K562 (cell line): Measurements from ENCODE around the gene CCDC144A. TPM values are rescaled to one million over a fixed set of nuclear protein-coding genes. Genes with fewer than 3 reads are reported as not detected.

Experiments
- ETV6 ChIP-seq, 3 experiments: fragments of 150-350 bp in 1 of 3; sonication (generic) in 1 of 3; formaldehyde crosslinking in 1 of 3; IDR thresholded peaks; 2 replicates each; pipeline versions ENCODE4 v1.6.1 to v1.8.0; 2014 to 2022; ENCODE audit warnings: borderline replicate concordance in 2 of 3, low read depth in 2 of 3, antibody characterized with exemption in 1 of 3, low read length in 1 of 3, mild to moderate bottlenecking in 1 of 3, missing genetic modification reagents in 1 of 3
- FOXK1 ChIP-seq: sonication (generic); formaldehyde crosslinking; IDR thresholded peaks from 2 replicates; pipeline ENCODE4 v1.8.0; 2022; ENCODE audit warnings: missing genetic modification reagents, mild to moderate bottlenecking, borderline replicate concordance
- FOXO4 ChIP-seq: fragments of 450-650 bp; formaldehyde crosslinking; IDR thresholded peaks from 2 replicates; pipeline ENCODE4 v1.4.0; 2020; ENCODE audit warnings: mild to moderate bottlenecking, moderate library complexity
- HMG20A ChIP-seq: fragments of 450-650 bp; formaldehyde crosslinking; conservative IDR thresholded peaks from 2 replicates; pipeline ENCODE4 v1.4.0; 2020; ENCODE audit warnings: mild to moderate bottlenecking, mixed read lengths
- KDM2B ChIP-seq: fragments of 250-450 bp; sonication (Bioruptor Pico); IDR thresholded peaks from 2 replicates; pipeline ENCODE4 v1.8.0; 2021; ENCODE audit warnings: mild to moderate bottlenecking, moderate library complexity
- KLF10 ChIP-seq: fragments of 250-450 bp; sonication (Bioruptor Pico); IDR thresholded peaks from 2 replicates; pipeline ENCODE4 v1.6.1; 2021; ENCODE audit warnings: matching md5 sums
- MAFK ChIP-seq: IDR thresholded peaks from 2 replicates; pipeline ENCODE4 v1.6.1; 2011; ENCODE audit warnings: low read length, improper control_type of control experiment
- NONO ChIP-seq, 2 experiments: fragments of 200-400 bp in 1 of 2; fragments of 450-650 bp in 1 of 2; formaldehyde crosslinking in 1 of 2; IDR thresholded peaks; 2 replicates each; pipeline ENCODE4 v1.6.1; 2017; ENCODE audit warnings: low read depth in 2 of 2, mild to moderate bottlenecking in 2 of 2, moderate library complexity in 2 of 2, low read length in 1 of 2
- POLR2H ChIP-seq: IDR thresholded peaks from 2 replicates; pipeline ENCODE4 v1.6.1; 2016; ENCODE audit warnings: missing genetic modification characterization, low read depth, mild to moderate bottlenecking, control low read depth, missing compliant biosample characterization, moderate library complexity
- TEAD1 ChIP-seq, 2 experiments: fragments of 450-650 bp in 1 of 2; sonication (generic) in 1 of 2; formaldehyde crosslinking; IDR thresholded peaks; 2 replicates each; pipeline versions ENCODE4 v1.4.0 to v1.8.0; 2020 to 2022; ENCODE audit warnings: mild to moderate bottlenecking in 2 of 2, missing genetic modification reagents in 1 of 2
- ZNF384 ChIP-seq: IDR thresholded peaks from 2 replicates; pipeline ENCODE4 v1.6.1; 2012; ENCODE audit warnings: low read depth, low read length, improper control_type of control experiment
- polyA plus RNA-seq, 8 experiments: library from polyadenylated mRNA; depleted of rRNA in 4 of 8; stranded (reverse) in 5 of 8; unstranded in 3 of 8; fragments of >200 nt; fragmentation: Nextera tagmentation in 2 of 8; fragmentation: Illumina TruSeq in 1 of 8; extraction: Ambion mirVana in 2 of 8; extraction: Trizol in 1 of 8; gene quantifications; 2 replicates each; pipeline versions ENCODE4 v1.2.1 to v1.2.3, GENCODE V29; 2011 to 2014; ENCODE audit warnings: inconsistent platforms in 1 of 8, missing spikeins in 1 of 8
- total RNA-seq, 7 experiments: library from RNA; depleted of rRNA in 6 of 7; stranded (reverse); fragments of >200 nt in 6 of 7; fragmentation: Illumina TruSeq in 2 of 7; extraction: Trizol in 2 of 7; gene quantifications; 2 replicates each; pipeline versions ENCODE4 v1.2.1 to v1.2.3, GENCODE V29; 2011 to 2021; ENCODE audit warnings: low replicate concordance in 1 of 7

Gene CCDC144A
- total and polyA plus RNA-seq, 9 of the 15 experiments (the other 6 are each of a cell fraction or from before 2014, with no cell fraction given): 0.03 to 0.76 (median 0.36) TPM

GRCh38 chr17:16818340-16818739 is 128.3 kb downstream of the CCDC144A start (continued):
- TF ChIP-seq FOXO4 (no peak), POLR2H (no peak), KDM2B (CRISPR knock-in tag) (no peak), HMG20A (CRISPR knock-in tag) (no peak), TEAD1 (CRISPR knock-in tag; IDR thresholded peaks at IDR 0.05) (no peak), ETV6 (IDR thresholded peaks at IDR 0.05; ENCODE audit: borderline replicate concordance in 1 of 2, low read depth in 2 of 2, low read length in 1 of 2) (no peak), ETV6 (CRISPR knock-in tag; IDR thresholded peaks at IDR 0.05; ENCODE audit: borderline replicate concordance) (no peak), MAFK (no peak), ZNF384 (no peak), KLF10 (CRISPR knock-in tag) (no peak), FOXK1 (CRISPR knock-in tag) (no peak), NONO (IDR thresholded peaks at IDR 0.05; ENCODE audit: low read depth in 2 of 2, low read length in 1 of 2) (no peak)
